GM04504 (cell line): ENCODE results near the gene MOB2.

Source experiments
- DNase-seq: peaks from one replicate; pipeline ENCODE4 v3.0.0-alpha.2; 2012; ENCODE audit warnings: low read depth

The MOB2 gene

GRCh38 chr11:1470681-1471611, 15.6 kb downstream of the MOB2 start:
- DNase-seq = no peak

- no peak for DNase-seq
These were observed 16.5 kb downstream of the MOB2 start for GRCh38 chr11:1469911-1470680.

GRCh38 chr11:1469287-1469910, 17.2 kb downstream of the MOB2 start:
- DNase-seq = no peak

GRCh38 chr11:1468473-1469066, 18.0 kb downstream of the MOB2 start:
- no peak for DNase-seq

GRCh38 chr11:1468002-1468401, 18.6 kb downstream of the MOB2 start:
- no peak for DNase-seq

GRCh38 chr11:1467270-1467669, 19.3 kb downstream of the MOB2 start:
- DNase-seq = no peak

GRCh38 chr11:1466784-1467183, 19.8 kb downstream of the MOB2 start:
- DNase-seq = no peak

- no peak for DNase-seq
These were observed 23.5 kb downstream of the MOB2 start for GRCh38 chr11:1463056-1463455.

- DNase-seq = no peak
These were observed 23.9 kb downstream of the MOB2 start for GRCh38 chr11:1462698-1462975.

GRCh38 chr11:1461826-1462697, 24.5 kb downstream of the MOB2 start:
- no peak for DNase-seq

- DNase-seq = no peak
These were observed 25.4 kb downstream of the MOB2 start for GRCh38 chr11:1460986-1461825.

- DNase-seq = no peak
These were observed 26.1 kb downstream of the MOB2 start for GRCh38 chr11:1460396-1460985.

GRCh38 chr11:1459764-1460395, 26.7 kb downstream of the MOB2 start:
- DNase-seq = no peak

- no peak for DNase-seq
These were observed 27.4 kb downstream of the MOB2 start for GRCh38 chr11:1459219-1459575.

- no peak for DNase-seq
These were observed 28.0 kb downstream of the MOB2 start for GRCh38 chr11:1458340-1459218.

GRCh38 chr11:1457856-1458255, 28.7 kb downstream of the MOB2 start:
- no peak for DNase-seq

- DNase-seq = no peak
These were observed 29.3 kb downstream of the MOB2 start for GRCh38 chr11:1457326-1457680.

GRCh38 chr11:1456596-1457325, 29.8 kb downstream of the MOB2 start:
- DNase-seq = no peak
